ENCODE data around the gene CHEK1. TPM values are rescaled to one million over a fixed set of nuclear protein-coding genes. Genes with fewer than 3 reads are reported as not detected.

CHEK1 gene
- total RNA-seq, 8 experiments from 2014 or later, result 6.5 to 43.4 (median 11.7) TPM

- in situ Hi-C loops (cut with MboI; ENCODE audit: low pct_unique_long_range_greater_than_20kb in 2 of 9, low sequenced_read_pairs in 9 of 9, unreplicated experiment in 9 of 9), result no loop called here
These were observed 99.2 kb downstream of the CHEK1 start for GRCh38 chr11:125724125-125724524.

More at GRCh38 chr11:125724125-125724524, 99.2 kb downstream of the CHEK1 start:
- Histone ChIP-seq H3K4me1 (replicated peaks in 1 of 2) (no peaks in the 10 kb centered on the region), H3K27ac (no peak overlapping the region), H3K4me3 (no peak overlapping the region)
- peak in 2 of 8 experiments; percentile 32 to 59 for ATAC-seq (replicated peaks in 6 of 8)
- 86 to 100% (median 100%) methylated on average over 1 of the region's 1 CpG; no CpG with 5 or more reads in 7 of the 10 experiments for WGBS, 10 experiments

Other genes with a start within 250 kb of the CHEK1 start
- 100 to 1,000 TPM in 5 of 8 experiments, 10 to 100 TPM in 3; 11.5 to 222 (median 145) TPM for gene FEZ1, start 128.9 kb upstream of the CHEK1 start, total RNA-seq
- gene EI24, start 55.7 kb upstream of the CHEK1 start, total RNA-seq, result 10 to 100 TPM; 50.3 to 86.5 (median 69.0) TPM
- 100 to 1,000 TPM in 6 of 8 experiments, 10 to 100 TPM in 2; 72.6 to 145 (median 123) TPM for gene STT3A, start 32.3 kb upstream of the CHEK1 start, total RNA-seq
- gene ACRV1, start 55.7 kb downstream of the CHEK1 start, total RNA-seq, result under 1 TPM; 0.10 to 0.72 (median 0.47) TPM
- 1 to 10 TPM in 1 of 8 experiments, under 1 TPM in 4, not detected in 3; 0.18 to 1.4 (median 0.33) TPM for gene PATE1, start 121.1 kb downstream of the CHEK1 start, total RNA-seq
- under 1 TPM in 6 of 8 experiments, not detected in 2; 0.13 to 0.62 (median 0.42) TPM for gene PATE2, start 153.7 kb downstream of the CHEK1 start, total RNA-seq
- 1 to 10 TPM in 1 of 8 experiments, under 1 TPM in 2, not detected in 5; 0.11 to 1.0 (median 0.17) TPM for gene PATE3, start 163.0 kb downstream of the CHEK1 start, total RNA-seq
- gene PATE4, start 208.2 kb downstream of the CHEK1 start, total RNA-seq, result under 1 TPM in 7 of 8 experiments, not detected in 1; 0.18 to 0.95 (median 0.38) TPM

Data from motor neuron (in vitro differentiated cells).